ENCODE results near the gene CDC34. TPM values are rescaled to one million over a fixed set of nuclear protein-coding genes. Genes with fewer than 3 reads are reported as not detected.
A peak's percentile ranks its signal among the peaks of the same experiment; 100 is the strongest.

The CDC34 gene
- total and polyA plus RNA-seq, 9 of the 15 experiments (the other 6 are each of a cell fraction or from before 2014, with no cell fraction given): 0.80 to 203 (median 65.5) TPM

DNA sequence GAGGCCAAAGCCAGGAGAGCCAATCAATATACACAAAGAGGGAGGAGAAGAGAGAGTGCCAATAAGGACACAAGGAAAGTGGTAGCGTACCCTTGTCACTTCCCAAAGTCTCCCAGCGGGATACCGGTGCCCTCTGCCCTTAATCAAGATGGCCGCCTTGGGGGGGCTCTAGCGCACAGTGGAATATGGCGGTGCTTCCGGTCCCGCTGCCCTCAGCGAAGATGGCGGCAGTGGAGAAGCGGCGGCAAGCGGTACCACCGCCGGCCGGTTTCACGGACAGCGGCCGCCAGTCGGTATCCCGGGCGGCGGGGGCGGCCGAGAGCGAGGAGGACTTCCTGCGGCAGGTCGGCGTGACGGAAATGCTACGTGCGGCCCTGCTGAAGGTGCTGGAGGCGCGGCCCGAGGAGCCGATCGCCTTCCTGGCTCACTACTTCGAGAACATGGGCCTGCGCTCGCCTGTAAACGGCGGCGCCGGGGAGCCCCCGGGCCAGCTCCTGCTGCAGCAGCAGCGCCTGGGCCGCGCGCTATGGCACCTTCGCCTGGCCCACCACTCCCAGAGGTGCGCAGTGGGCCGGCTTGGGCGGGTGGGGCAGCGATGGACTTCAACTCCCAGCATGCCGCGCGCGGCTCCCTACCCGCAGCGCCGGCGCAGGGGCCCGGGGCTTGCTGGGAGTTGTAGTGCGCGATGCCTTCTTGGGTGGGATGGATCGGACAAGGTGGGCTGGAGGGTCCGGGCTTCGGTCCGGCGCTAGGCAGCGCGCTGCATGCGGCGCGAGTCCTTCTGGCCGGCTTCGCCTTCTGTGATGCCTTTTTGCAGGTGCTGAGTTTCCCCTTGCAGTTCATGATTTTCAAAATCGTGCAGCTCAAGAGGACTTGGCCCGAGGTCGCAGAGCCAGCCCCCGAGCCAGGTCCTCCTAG lies 24.0 kb upstream of the CDC34 start, which contains the start of gene TPGS1 (continued):
- TF ChIP-seq SAP30 (IDR thresholded peaks at IDR 0.05; ENCODE audit: borderline replicate concordance, insufficient read depth, low read depth, low read length, poor library complexity, severe bottlenecking): peak; percentile 96
- TF ChIP-seq, protein P1, sequence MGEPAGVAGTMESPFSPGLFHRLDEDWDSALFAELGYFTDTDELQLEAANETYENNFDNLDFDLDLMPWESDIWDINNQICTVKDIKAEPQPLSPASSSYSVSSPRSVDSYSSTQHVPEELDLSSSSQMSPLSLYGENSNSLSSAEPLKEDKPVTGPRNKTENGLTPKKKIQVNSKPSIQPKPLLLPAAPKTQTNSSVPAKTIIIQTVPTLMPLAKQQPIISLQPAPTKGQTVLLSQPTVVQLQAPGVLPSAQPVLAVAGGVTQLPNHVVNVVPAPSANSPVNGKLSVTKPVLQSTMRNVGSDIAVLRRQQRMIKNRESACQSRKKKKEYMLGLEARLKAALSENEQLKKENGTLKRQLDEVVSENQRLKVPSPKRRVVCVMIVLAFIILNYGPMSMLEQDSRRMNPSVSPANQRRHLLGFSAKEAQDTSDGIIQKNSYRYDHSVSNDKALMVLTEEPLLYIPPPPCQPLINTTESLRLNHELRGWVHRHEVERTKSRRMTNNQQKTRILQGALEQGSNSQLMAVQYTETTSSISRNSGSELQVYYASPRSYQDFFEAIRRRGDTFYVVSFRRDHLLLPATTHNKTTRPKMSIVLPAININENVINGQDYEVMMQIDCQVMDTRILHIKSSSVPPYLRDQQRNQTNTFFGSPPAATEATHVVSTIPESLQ (CRISPR knock-in tag; IDR thresholded peaks at IDR 0.05): no peak
- no peak for TF ChIP-seq CBFA2T3 (IDR thresholded peaks at IDR 0.05)
- no peak for TF ChIP-seq ZNF174 (CRISPR knock-in tag; IDR thresholded peaks at IDR 0.05)
- TF ChIP-seq ZNF41 (CRISPR knock-in tag; conservative IDR thresholded peaks at IDR 0.05): no peak
- no peak for TF ChIP-seq POLR3G (IDR thresholded peaks at IDR 0.05; ENCODE audit: extremely low read depth, insufficient read length, insufficient replicate concordance)
- TF ChIP-seq TFAM (CRISPR knock-in tag; conservative IDR thresholded peaks at IDR 0.05): no peak
- no peak for TF ChIP-seq CBX1 (IDR thresholded peaks at IDR 0.05; ENCODE audit: low read depth)
- peak; percentile 78 for TF ChIP-seq CREM (IDR thresholded peaks at IDR 0.05; ENCODE audit: low read depth)
- no peak for TF ChIP-seq SETDB1 (IDR thresholded peaks at IDR 0.05; ENCODE audit: low read length)
- no peak for TF ChIP-seq CREBBP (IDR thresholded peaks at IDR 0.05; ENCODE audit: low read depth, low read length)
- TF ChIP-seq SMARCC2 (IDR thresholded peaks at IDR 0.05; ENCODE audit: low read depth): no peak
- TF ChIP-seq BHLHE40 (IDR thresholded peaks at IDR 0.05; ENCODE audit: low read length): no peak; the same call in none of the 2 replicates
- TF ChIP-seq CBX8 (IDR thresholded peaks at IDR 0.05; ENCODE audit: borderline replicate concordance, extremely low read depth, low read depth, low read length, poor library complexity, severe bottlenecking): no peak
- peak; percentile 99 for TF ChIP-seq PHF8 (IDR thresholded peaks at IDR 0.05; ENCODE audit: borderline replicate concordance, low read length)
- TF ChIP-seq, protein P2, sequence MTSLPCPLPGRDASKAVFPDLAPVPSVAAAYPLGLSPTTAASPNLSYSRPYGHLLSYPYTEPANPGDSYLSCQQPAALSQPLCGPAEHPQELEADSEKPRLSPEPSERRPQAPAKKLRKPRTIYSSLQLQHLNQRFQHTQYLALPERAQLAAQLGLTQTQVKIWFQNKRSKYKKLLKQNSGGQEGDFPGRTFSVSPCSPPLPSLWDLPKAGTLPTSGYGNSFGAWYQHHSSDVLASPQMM (CRISPR knock-in tag; IDR thresholded peaks at IDR 0.05): no peak
- TF ChIP-seq, protein P3, sequence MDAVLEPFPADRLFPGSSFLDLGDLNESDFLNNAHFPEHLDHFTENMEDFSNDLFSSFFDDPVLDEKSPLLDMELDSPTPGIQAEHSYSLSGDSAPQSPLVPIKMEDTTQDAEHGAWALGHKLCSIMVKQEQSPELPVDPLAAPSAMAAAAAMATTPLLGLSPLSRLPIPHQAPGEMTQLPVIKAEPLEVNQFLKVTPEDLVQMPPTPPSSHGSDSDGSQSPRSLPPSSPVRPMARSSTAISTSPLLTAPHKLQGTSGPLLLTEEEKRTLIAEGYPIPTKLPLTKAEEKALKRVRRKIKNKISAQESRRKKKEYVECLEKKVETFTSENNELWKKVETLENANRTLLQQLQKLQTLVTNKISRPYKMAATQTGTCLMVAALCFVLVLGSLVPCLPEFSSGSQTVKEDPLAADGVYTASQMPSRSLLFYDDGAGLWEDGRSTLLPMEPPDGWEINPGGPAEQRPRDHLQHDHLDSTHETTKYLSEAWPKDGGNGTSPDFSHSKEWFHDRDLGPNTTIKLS (IDR thresholded peaks at IDR 0.05; ENCODE audit: borderline replicate concordance, low read depth): peak; percentile 80
- no peak for TF ChIP-seq NCOA4 (IDR thresholded peaks at IDR 0.05; ENCODE audit: partially characterized antibody)
- peak in 1 of 2 experiments; percentile 80; a peak in 2 of 4 replicates for TF ChIP-seq HDAC1 (IDR thresholded peaks at IDR 0.05)
- no peak for TF ChIP-seq HDGF (IDR thresholded peaks at IDR 0.05)
- no peak for TF ChIP-seq ZNF507 (tag; conservative IDR thresholded peaks at IDR 0.05)

All from K562 (cell line).